GM12892 (cell line): ENCODE data around the gene PPCS.

Experiments
- POLR2AphosphoS5 ChIP-seq: IDR thresholded peaks from 2 replicates; pipeline ENCODE4 v1.6.1; 2011; ENCODE audit warnings: low read depth, low read length, control low read depth
- TAF1 ChIP-seq: IDR thresholded peaks from 2 replicates; pipeline ENCODE4 v1.6.1; 2011; ENCODE audit warnings: low read depth, mild to moderate bottlenecking, control low read depth, low read length, borderline replicate concordance

DNA sequence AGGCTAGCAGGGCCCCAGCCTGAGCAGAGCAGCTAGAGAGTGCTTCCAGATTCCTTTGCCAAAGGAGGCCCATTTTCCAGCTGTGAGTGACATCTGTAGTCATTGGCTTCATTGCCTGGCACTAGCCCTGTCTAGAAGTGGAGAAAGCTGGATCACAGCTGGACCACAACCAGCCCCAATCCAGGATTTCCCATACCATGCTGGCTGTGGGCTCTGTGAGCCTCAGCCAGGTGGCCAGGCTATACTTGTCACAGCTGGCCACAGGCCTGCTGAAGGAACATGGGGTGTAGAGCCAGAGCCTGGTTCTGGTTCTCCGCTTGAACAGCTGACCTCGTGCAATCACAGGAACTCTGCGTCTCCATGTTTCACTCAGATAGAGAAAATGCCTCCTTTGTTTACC lies 39.2 kb upstream of the PPCS start:
- TF ChIP-seq TAF1, result no peak
- TF ChIP-seq POLR2AphosphoS5, result no peak
